GM18870 (cell line): ENCODE results near the gene FNDC3B.

ENCODE experiments used
- ATAC-seq: cut with Tn5 transposase; IDR thresholded peaks from one replicate; pipeline ENCODE4 v1.9.1; 2021; ENCODE audit warnings: moderate library complexity; ENCODE audit not compliant: unreplicated experiment

Gene FNDC3B

DNA sequence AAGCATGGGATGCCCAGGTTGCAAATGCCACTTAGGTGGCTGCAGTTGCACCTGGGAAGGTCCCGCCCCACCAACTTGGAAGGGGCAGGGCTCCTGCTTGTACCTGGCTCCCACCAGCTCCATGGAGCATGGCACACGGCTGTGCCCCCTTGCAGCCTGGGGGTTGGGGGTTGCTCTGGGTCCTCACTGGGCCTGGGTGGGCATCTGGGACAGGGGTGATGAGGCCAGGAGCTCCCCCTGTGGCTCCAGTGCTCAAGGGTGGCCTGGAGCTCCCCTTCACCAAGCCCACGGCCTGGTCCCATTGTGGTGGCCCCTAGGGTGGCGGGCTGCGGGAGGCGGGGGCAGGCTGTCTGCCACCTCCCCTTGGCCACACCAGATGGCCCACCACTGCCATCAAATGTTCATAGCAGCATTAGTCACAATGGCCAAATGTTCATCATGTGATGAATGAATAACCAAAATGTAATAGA, 372.1 kb downstream of the FNDC3B start:
- ATAC-seq: no peak

DNA sequence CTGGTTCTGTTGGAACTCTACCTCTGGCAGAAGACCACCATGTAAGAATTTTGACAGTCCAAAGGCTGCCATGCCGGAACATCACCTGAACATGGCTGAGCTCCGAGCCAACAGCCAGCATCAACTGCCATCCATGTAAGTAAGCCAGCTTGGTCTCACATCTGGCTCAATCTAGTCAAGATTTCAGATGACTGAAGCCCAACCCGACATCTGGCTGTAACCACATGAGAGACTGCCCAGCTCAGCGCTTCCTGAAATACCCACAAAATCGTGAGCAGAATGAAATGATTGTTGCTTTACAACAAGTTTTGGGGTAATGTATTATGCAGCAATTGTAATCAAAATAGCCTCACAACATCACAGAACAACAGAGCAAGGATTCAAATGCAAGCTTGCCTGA, 375.9 kb downstream of the FNDC3B start:
- no peak for ATAC-seq

DNA sequence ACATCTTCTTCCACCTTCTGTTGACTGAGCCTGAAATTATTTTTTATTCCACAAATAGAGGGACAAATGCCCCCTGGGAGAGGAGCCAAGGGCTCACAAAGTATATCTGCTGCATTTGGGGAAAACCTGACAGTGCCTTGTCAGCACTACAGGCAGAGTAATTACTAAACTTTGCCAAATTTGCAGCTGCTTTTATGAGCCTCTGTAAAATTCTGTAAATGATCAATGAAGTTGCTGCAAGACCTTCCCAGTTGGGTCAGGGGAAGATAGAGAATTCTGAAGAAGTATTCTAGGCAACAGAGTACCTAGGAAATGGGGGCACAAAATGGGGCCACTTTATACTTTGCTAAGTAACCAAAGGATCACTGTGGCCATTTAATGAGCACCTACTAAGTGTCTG, 398.3 kb downstream of the FNDC3B start:
- no peak for ATAC-seq

DNA sequence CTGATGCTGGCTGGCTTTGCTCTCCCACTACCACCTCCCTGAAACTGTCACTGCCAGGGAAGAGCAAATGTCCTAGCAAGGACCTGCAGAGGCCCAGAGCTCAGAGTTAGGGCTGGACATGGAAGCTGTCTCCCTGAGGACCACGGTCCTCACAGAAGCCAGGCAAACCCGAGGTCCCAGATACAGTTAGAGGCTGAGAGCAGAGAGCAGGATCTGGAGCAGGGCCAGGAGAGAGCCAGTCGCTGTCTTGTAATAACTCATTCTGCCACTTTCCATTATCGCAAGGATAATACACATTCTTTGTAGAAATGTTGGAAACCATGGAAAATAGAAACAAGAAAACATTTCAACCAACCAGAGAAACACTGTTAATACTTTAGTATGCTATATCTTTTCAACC, 398.8 kb downstream of the FNDC3B start:
- no peak for ATAC-seq

DNA sequence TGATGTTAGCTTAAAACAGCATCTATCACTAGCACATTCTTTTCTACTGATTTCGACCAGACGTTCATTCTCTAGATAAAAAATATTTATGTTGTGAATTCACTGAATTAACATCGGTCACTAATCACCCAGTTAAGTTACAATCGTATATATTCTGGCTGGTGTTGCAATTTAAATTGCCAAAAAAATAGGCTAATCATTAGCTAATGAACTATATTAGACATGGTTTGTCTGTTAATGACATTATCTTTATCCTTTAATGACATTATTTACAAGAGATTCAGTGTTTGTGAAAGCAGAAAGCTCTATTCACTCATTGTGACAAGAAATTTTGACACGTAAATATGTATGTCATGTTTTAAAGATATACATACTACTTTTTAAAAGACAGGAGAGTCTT, 402.2 kb downstream of the FNDC3B start:
- ATAC-seq: no peak

DNA sequence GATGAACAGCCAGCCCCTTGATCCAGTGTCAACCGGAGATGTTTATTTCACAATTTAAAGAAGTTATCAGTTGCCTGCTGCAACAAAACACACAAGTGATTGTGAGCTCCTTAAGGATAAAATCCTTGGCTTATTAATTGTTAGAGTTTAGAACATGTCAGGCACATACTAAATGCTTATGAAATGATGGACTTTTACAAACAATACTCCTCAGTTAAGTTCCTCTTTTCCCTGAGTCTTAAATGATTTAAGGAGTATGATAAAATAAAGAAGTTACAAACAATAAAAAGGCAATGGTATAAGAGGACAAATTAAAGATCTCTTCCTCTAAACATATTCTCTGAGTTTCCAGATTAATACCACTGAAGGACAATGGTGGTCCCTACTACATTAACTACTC, 403.2 kb downstream of the FNDC3B start:
- ATAC-seq: no peak

DNA sequence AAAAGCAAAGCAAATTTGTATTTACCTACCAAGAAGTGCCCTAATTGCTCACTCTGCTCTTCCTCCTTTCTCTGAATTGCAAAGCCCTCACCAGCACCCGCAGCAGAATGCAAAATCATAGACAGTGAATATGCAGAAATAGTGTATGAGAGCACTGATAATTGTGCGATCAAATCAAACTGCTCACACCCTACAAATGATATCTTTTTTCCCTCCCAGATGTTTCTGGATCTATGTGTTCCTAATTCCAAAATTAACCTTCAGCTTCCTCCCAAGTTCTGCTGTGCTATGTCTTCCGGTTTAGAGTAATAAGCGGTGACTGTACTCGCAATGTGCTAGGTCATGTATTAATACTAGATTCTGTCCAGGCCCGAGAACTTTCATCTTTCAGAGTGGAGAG, 405.4 kb downstream of the FNDC3B start:
- ATAC-seq: no peak

DNA sequence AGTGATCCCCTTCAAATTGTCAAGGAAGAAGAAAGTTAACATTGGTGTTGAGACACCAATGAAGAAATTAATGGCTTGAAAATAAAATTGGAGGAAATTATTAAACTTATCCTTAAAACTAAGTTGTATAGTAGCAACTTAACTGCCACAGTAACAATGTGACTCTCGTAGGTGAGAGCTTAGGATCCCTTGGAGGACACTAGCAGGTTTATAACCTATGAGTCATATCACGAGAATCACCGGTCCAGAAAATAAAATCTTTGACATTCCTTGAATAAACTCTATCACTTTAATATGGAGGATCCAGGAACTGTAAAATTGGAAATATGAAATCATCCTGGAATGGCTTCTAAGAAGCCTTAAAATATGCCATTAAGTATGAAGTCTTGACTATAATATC, 406.8 kb downstream of the FNDC3B start:
- ATAC-seq: no peak

DNA sequence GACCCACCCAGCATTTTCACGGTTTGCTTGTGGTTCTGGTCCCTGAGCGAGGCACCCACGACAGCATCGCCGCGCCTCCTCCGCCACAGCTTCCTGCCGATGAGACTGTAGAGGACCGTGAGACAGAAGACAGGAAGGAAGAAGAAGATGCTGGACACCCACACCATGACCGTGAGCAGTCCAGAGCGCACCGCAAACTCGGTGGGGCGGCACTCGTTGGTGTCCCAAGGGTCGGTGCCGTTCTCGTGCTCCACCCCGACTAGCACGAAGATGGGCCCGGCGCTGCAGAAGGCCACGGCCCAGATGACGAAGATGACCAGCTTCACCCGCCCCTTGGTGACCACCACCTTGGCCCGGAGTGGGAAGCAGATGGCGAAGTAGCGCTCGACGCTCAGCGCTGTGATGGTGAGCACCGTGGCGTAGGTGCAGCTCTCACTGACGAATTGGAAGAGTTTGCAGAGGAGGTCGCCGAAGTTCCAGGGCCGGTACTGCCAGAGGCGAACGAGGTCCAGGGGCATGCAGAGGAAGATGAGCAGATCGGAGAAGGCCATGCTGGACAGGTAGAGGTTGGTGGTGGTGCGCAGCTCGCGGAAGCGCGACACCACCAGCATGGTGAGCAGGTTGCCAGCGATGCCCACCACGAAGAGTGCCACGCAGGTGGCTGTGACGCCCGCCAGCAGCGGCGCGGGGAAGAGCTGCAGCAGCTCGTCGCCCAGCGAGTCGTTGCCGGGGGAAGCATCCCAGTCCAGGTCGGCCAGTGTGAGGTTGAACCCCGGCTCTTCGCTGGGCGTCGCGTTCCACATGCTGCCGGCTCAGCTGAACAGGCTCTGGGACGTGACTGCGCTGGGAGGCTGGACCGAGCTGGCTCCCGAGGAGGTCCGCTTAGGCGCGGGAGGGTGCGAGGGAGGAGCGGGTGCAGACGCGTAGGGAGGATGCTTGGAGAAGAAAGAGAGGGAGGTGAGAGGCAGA, 408.5 kb downstream of the FNDC3B start, which contains the start of gene GHSR:
Gene GHSR, minus strand, starts transcription at position 846 of the 969 bp plus-strand sequence. Its CDS starts 43 bp downstream, at position 803.
- no peak for ATAC-seq

DNA sequence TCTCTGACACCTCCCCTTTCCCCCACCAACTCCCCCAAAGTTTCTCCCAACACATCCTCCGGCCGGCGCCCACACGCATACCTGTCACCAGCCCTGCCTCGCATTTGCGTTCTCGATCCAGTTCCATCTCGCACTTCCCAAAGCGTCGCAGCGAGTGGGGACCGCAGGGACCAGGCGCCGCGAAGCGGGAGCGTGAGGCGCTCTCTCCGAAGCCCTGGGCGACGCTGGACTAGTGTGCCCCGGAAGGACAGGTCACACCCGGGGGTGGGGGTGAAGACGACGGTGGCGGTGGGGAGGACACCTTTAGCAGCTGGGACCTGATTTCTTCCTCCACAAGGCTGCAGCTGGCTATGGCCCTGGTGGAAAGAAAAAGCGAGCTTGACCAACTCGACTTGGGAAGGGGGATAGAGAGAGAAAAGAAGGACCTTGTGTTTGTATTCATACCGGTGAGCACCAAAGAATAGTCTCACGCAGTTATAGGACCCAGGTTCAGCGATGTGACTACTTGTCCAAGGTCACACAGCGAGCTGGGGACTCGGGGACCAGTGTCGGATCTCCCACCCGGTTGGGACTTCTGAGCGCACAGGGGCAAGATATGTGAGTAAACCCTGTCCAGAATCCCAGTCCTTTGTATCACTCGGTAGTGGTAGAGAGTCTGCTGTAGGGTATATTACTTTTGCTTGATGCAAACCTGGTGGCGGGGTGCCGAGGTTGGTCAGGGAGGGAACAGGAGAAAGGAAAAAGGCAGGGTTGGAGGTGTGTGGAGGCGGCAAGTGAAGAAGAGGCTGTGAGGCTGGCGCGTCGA, 409.5 kb downstream of the FNDC3B start:
- no peak for ATAC-seq

DNA sequence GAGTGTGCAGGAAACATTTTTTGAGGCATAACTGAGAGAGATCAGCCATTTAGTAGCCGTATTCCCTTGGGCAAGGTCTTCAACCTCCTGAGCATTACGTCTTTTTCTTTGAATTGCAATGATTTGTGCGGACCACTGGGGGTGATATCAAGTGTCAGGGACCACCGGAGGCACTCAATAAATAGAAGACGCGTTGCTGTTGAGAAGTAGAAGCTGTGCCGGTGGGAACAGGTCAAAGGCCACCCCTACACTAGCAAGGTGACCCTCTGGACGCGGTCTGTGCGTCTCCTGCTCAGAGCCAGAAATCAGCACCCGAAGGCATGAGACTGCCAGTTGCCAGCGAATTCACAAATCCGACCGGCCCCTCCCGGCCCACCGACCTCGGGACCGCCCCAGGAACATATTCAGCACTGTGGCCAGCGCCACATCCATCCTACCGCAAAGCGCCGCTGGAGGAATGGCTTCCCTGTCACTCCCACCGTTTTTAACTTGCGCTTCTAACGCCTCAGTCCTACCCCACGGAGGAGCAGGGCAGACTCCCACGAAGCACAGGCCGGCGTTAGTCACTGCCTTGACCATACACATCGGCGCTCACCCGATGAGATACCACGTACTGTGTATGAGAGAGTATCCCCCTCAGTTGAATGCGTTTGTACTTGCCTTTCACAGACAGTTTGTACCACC, 410.2 kb downstream of the FNDC3B start:
- no peak for ATAC-seq
